ENCODE results near the gene CLDN14. TPM values are rescaled to one million over a fixed set of nuclear protein-coding genes. Genes with fewer than 3 reads are reported as not detected.

CLDN14 gene
- total RNA-seq, 1 donor from 2014 or later, result not detected

- H2AFZ ChIP-seq (replicated peaks), result no peak overlapping the region
- H3K9me3 ChIP-seq (ENCODE audit: low read depth), result no peaks in the 10 kb centered on the region
- no peaks in the 10 kb centered on the region for H3K9me3 Mint-ChIP-seq
- H3K4me1 Mint-ChIP-seq, result peaks cover 30% of the 10 kb centered on the region
- H3K27me3 ChIP-seq, result no peaks in the 10 kb centered on the region
- no peaks in the 10 kb centered on the region for H3K27me3 Mint-ChIP-seq (ENCODE audit: insufficient read depth, low read depth)
- no peak overlapping the region for H3K9ac ChIP-seq
- H3K36me3 ChIP-seq, result no peaks in the 10 kb centered on the region
- TF ChIP-seq, protein P1, sequence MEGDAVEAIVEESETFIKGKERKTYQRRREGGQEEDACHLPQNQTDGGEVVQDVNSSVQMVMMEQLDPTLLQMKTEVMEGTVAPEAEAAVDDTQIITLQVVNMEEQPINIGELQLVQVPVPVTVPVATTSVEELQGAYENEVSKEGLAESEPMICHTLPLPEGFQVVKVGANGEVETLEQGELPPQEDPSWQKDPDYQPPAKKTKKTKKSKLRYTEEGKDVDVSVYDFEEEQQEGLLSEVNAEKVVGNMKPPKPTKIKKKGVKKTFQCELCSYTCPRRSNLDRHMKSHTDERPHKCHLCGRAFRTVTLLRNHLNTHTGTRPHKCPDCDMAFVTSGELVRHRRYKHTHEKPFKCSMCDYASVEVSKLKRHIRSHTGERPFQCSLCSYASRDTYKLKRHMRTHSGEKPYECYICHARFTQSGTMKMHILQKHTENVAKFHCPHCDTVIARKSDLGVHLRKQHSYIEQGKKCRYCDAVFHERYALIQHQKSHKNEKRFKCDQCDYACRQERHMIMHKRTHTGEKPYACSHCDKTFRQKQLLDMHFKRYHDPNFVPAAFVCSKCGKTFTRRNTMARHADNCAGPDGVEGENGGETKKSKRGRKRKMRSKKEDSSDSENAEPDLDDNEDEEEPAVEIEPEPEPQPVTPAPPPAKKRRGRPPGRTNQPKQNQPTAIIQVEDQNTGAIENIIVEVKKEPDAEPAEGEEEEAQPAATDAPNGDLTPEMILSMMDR (IDR thresholded peaks at IDR 0.05), result no peak
- TF ChIP-seq EZH2phosphoT487 (IDR thresholded peaks at IDR 0.05), result no peak
- TF ChIP-seq EZH2 (IDR thresholded peaks at IDR 0.05), result no peak
- H4K20me1 ChIP-seq (ENCODE audit: low read depth), result no peaks in the 10 kb centered on the region
- no peak for DNase-seq (ENCODE audit: low spot score)
- H3K79me2 ChIP-seq (ENCODE audit: low read depth), result no peaks in the 10 kb centered on the region
- no peak overlapping the region for H3K27ac ChIP-seq
- H3K4me3 ChIP-seq, result no peak overlapping the region
- no peak overlapping the region for H3K4me2 ChIP-seq
- no peak overlapping the region for H3K4me3 Mint-ChIP-seq
- H3K4me1 ChIP-seq, result no peaks in the 10 kb centered on the region
- peaks cover 2% of the 10 kb centered on the region for H3K36me3 Mint-ChIP-seq
- no peak overlapping the region for H3K27ac Mint-ChIP-seq
- H3F3A ChIP-seq (ENCODE audit: low read depth), result peaks cover 6% of the 10 kb centered on the region
Observed at GRCh38 chr21:36433059-36433709, 46.7 kb downstream of the CLDN14 start.

DNA sequence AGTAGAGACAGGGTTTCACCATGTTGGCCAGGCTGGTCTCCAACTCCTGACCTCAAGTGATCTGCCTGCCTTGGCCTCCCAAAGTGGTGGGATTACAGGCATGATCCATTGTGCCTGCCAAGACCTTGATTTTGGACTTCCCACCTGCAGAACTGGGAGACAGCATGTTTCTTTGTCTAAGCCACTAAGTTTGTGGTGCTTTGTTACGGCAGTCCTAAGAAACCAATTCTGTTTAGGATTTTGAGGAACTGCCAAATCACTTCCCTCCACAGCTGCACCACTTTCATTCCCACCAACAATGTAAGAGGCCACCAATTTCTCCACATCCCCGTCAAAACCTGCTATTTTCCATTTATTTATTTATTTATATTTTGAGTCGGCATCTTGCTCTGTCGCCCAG is 48.7 kb downstream of the CLDN14 start:
- H2AFZ ChIP-seq (replicated peaks), result no peak overlapping the region
- Mint-ChIP-seq H3K27ac (no peak overlapping the region), H3K4me1 (peaks cover 30% of the 10 kb centered on the region), H3K36me3 (peaks cover 2% of the 10 kb centered on the region), H3K4me3 (no peak overlapping the region), H3K27me3 (ENCODE audit: insufficient read depth, low read depth) (no peaks in the 10 kb centered on the region), H3K9me3 (no peaks in the 10 kb centered on the region)
- no peak overlapping the region for H3K4me2 ChIP-seq
- TF ChIP-seq, protein P1 (IDR thresholded peaks at IDR 0.05), result no peak
- TF ChIP-seq EZH2phosphoT487 (IDR thresholded peaks at IDR 0.05), result no peak
- no peaks in the 10 kb centered on the region for H3K4me1 ChIP-seq
- no peak overlapping the region for H3K4me3 ChIP-seq
- peaks cover 6% of the 10 kb centered on the region for H3F3A ChIP-seq (ENCODE audit: low read depth)
- H3K27me3 ChIP-seq, result no peaks in the 10 kb centered on the region
- no peak overlapping the region for H3K9ac ChIP-seq
- DNase-seq (ENCODE audit: low spot score), result no peak
- no peaks in the 10 kb centered on the region for H4K20me1 ChIP-seq (ENCODE audit: low read depth)
- no peaks in the 10 kb centered on the region for H3K9me3 ChIP-seq (ENCODE audit: low read depth)
- H3K27ac ChIP-seq, result no peak overlapping the region
- no peaks in the 10 kb centered on the region for H3K79me2 ChIP-seq (ENCODE audit: low read depth)
- H3K36me3 ChIP-seq, result no peaks in the 10 kb centered on the region

DNA sequence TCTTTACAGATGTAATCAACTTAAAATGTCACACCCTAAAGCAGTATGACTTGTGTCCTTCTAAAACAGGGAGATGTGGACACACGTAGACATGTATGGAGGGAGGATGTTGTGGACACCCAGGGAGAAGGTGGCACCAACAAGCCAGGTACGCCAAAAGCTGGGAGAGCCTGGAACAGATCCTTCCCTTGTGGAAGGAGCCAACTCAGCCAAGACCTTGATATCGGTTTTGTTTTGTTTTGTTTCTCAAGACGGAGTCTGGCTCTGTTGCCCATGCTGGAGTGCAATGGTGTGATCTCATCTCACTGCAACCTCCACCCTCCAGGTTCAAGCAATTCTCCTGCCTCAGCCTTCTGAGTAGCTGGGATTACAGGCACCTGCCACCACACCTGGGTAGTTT is 49.1 kb downstream of the CLDN14 start:
- TF ChIP-seq EZH2phosphoT487 (IDR thresholded peaks at IDR 0.05), result no peak
- TF ChIP-seq EZH2 (IDR thresholded peaks at IDR 0.05), result no peak
- TF ChIP-seq, protein P1 (IDR thresholded peaks at IDR 0.05), result no peak
- no peaks in the 10 kb centered on the region for H3K36me3 ChIP-seq
- Mint-ChIP-seq H3K27me3 (ENCODE audit: insufficient read depth, low read depth) (no peaks in the 10 kb centered on the region), H3K27ac (no peak overlapping the region), H3K36me3 (peaks cover 2% of the 10 kb centered on the region), H3K9me3 (no peaks in the 10 kb centered on the region), H3K4me1 (peaks cover 30% of the 10 kb centered on the region), H3K4me3 (no peak overlapping the region)
- no peak overlapping the region for H3K4me3 ChIP-seq
- H4K20me1 ChIP-seq (ENCODE audit: low read depth), result no peaks in the 10 kb centered on the region
- no peaks in the 10 kb centered on the region for H3K27me3 ChIP-seq
- no peaks in the 10 kb centered on the region for H3K4me1 ChIP-seq
- no peak overlapping the region for H3K4me2 ChIP-seq
- H2AFZ ChIP-seq (replicated peaks), result no peak overlapping the region
- peaks cover 6% of the 10 kb centered on the region for H3F3A ChIP-seq (ENCODE audit: low read depth)
- no peaks in the 10 kb centered on the region for H3K9me3 ChIP-seq (ENCODE audit: low read depth)
- H3K79me2 ChIP-seq (ENCODE audit: low read depth), result no peaks in the 10 kb centered on the region
- H3K27ac ChIP-seq, result no peak overlapping the region
- no peak for DNase-seq (ENCODE audit: low spot score)
- H3K9ac ChIP-seq, result no peak overlapping the region

Measured in neural progenitor cell (in vitro differentiated cells).